C4-2B (cell line): Measurements from ENCODE around the gene NSL1.

Source experiments
- CTCF ChIP-seq: fragments of 450-650 bp; conservative IDR thresholded peaks from 2 replicates; pipeline ENCODE4 v1.5.1; 2017; ENCODE audit warnings: mild to moderate bottlenecking
- ZFX ChIP-seq: fragments of 450-650 bp; IDR thresholded peaks from 2 replicates; pipeline ENCODE4 v1.6.1; 2017

GRCh38 chr1:212685429-212685828 is 106.1 kb downstream of the NSL1 start:
- TF ChIP-seq CTCF (no peak), ZFX (no peak)
